Left ventricle myocardium inferior (tissue), 1 donor: ENCODE results near the gene SYT5. TPM values are rescaled to one million over a fixed set of nuclear protein-coding genes. Genes with fewer than 3 reads are reported as not detected.

Experiments used
- DNase-seq: peaks from one replicate; pipeline ENCODE4 v3.0.0-alpha.2; 2020
- H3K27ac ChIP-seq: fragments of 200-600 bp; replicated peaks from 2 replicates; pipeline ENCODE4 v1.8.0; 2021
- H3K27me3 ChIP-seq: fragments of 200-600 bp; 2 replicates; pipeline ENCODE4 v1.8.0; 2021; ENCODE audit warnings: low read depth
- H3K36me3 ChIP-seq: fragments of 200-600 bp; 2 replicates; pipeline ENCODE4 v1.8.0; 2021
- H3K4me1 ChIP-seq: fragments of 200-600 bp; 2 replicates; pipeline ENCODE4 v1.8.0; 2021
- H3K4me3 ChIP-seq: fragments of 200-600 bp; 2 replicates; pipeline ENCODE4 v1.8.0; 2021; ENCODE audit warnings: mild to moderate bottlenecking, moderate library complexity
- H3K9me3 ChIP-seq: fragments of 200-600 bp; replicated peaks from 2 replicates; pipeline ENCODE4 v1.8.0; 2021
- CTCF ChIP-seq: fragments of 200-600 bp; IDR thresholded peaks from 2 replicates; pipeline ENCODE4 v1.8.0; 2021; ENCODE audit warnings: antibody characterized with exemption, mild to moderate bottlenecking, borderline replicate concordance
- intact Hi-C: fragments of 100-400 bp; cut with micrococcal nuclease; formaldehyde crosslinking; loops from one replicate; pipeline ENCODE4 v1.11.0; 2022
- total RNA-seq: library from RNA; stranded (reverse); fragmentation: NEBNext Ultra II Directional; extraction: Animal tissue kit (Norgen Biotek cat#: 25700); gene quantifications from one replicate; pipeline ENCODE4 v1.2.1, GENCODE V29; 2021
- donor health status: DM: no; HTN: yes; CAD: no; lungs with severe emphysema.

The SYT5 gene
- total RNA-seq, 1 donor from 2014 or later, result not detected

- DNase-seq, result no peak
- TF ChIP-seq CTCF, result no peak
- no peaks in the 10 kb centered on the region for H3K9me3 ChIP-seq
- peaks cover 9% of the 10 kb centered on the region for H3K36me3 ChIP-seq
- H3K4me3 ChIP-seq, result no peak overlapping the region
- intact Hi-C loops, result no loop called here
- peak overlapping the region; percentile 3 for H3K27ac ChIP-seq
- H3K4me1 ChIP-seq, result peaks cover 19% of the 10 kb centered on the region
- peaks cover 94% of the 10 kb centered on the region for H3K27me3 ChIP-seq
Observed at GRCh38 chr19:55141696-55142095, 38.4 kb downstream of the SYT5 start.

- H3K27ac ChIP-seq, result no peak overlapping the region
- DNase-seq, result no peak
- H3K4me3 ChIP-seq, result no peak overlapping the region
- no peaks in the 10 kb centered on the region for H3K9me3 ChIP-seq
- TF ChIP-seq CTCF, result no peak
- peaks cover 11% of the 10 kb centered on the region for H3K36me3 ChIP-seq
- intact Hi-C loops, result no loop called here
- peaks cover 13% of the 10 kb centered on the region for H3K4me1 ChIP-seq
- H3K27me3 ChIP-seq, result peaks cover 73% of the 10 kb centered on the region
Observed at GRCh38 chr19:55137915-55138314, 42.2 kb downstream of the SYT5 start.

GRCh38 chr19:55136399-55137102 is 43.5 kb downstream of the SYT5 start:
- no peak overlapping the region for H3K27ac ChIP-seq
- H3K27me3 ChIP-seq, result peaks cover 61% of the 10 kb centered on the region
- no peak for TF ChIP-seq CTCF
- peaks cover 11% of the 10 kb centered on the region for H3K36me3 ChIP-seq
- intact Hi-C loops, result no loop called here
- peaks cover 7% of the 10 kb centered on the region for H3K4me1 ChIP-seq
- DNase-seq, result no peak
- H3K4me3 ChIP-seq, result no peak overlapping the region
- no peaks in the 10 kb centered on the region for H3K9me3 ChIP-seq

GRCh38 chr19:55134736-55135135 is 45.4 kb downstream of the SYT5 start:
- Histone ChIP-seq H3K27ac (no peak overlapping the region), H3K9me3 (no peaks in the 10 kb centered on the region), H3K36me3 (peaks cover 11% of the 10 kb centered on the region), H3K4me3 (no peak overlapping the region), H3K27me3 (peaks cover 57% of the 10 kb centered on the region), H3K4me1 (no peaks in the 10 kb centered on the region)
- intact Hi-C loops, result no loop called here
- no peak for TF ChIP-seq CTCF
- DNase-seq, result no peak

GRCh38 chr19:55133639-55134444 is 46.2 kb downstream of the SYT5 start:
- H3K9me3 ChIP-seq, result no peaks in the 10 kb centered on the region
- intact Hi-C loops, result no loop called here
- DNase-seq, result no peak
- no peak overlapping the region for H3K4me3 ChIP-seq
- no peak for TF ChIP-seq CTCF
- H3K27me3 ChIP-seq, result peaks cover 54% of the 10 kb centered on the region
- no peaks in the 10 kb centered on the region for H3K4me1 ChIP-seq
- no peak overlapping the region for H3K27ac ChIP-seq
- peaks cover 11% of the 10 kb centered on the region for H3K36me3 ChIP-seq
